WTC11 (cell line): Measurements from ENCODE around the gene ZKSCAN1. TPM values are rescaled to one million over a fixed set of nuclear protein-coding genes. Genes with fewer than 3 reads are reported as not detected.

Experiments
- ATAC-seq: fragments of 200-7000 bp; cut with Tn5 transposase; 2 replicates; pipeline ENCODE4 v1.10.0; 2021; ENCODE audit warnings: mild to moderate bottlenecking, moderate library complexity
- CTCF ChIA-PET: fragments of 300-600 bp; sonication (Branson Sonifier 250); formaldehyde crosslinking; loops from one replicate; lab custom pipeline; 2021; ENCODE audit warnings: antibody characterized with exemption; lab: Charles Lee
- POLR2A ChIA-PET: fragments of 350-600 bp; sonication (Branson Sonifier 250); formaldehyde crosslinking; loops from one replicate; lab custom pipeline; 2021; ENCODE audit warnings: antibody characterized with exemption; lab: Charles Lee
- DNase-seq: peaks from one replicate; pipeline ENCODE4 v3.0.0; 2021; ENCODE audit warnings: low spot score
- H3K27ac Mint-ChIP-seq: 2 replicates; pipeline ENCODE4 v1.8.0; 2021; ENCODE audit warnings: mixed read lengths
- H3K27me3 Mint-ChIP-seq: 2 replicates; pipeline ENCODE4 v1.8.0; 2021; ENCODE audit warnings: low read depth, mild to moderate bottlenecking, moderate library complexity, mixed read lengths
- H3K36me3 Mint-ChIP-seq: 2 replicates; pipeline ENCODE4 v1.8.0; 2021; ENCODE audit warnings: mixed read lengths
- H3K4me1 Mint-ChIP-seq: 2 replicates; pipeline ENCODE4 v1.8.0; 2022; ENCODE audit warnings: mixed read lengths
- H3K4me3 Mint-ChIP-seq: 2 replicates; pipeline ENCODE4 v1.8.0; 2021; ENCODE audit warnings: mild to moderate bottlenecking, moderate library complexity, mixed read lengths
- H3K9me3 Mint-ChIP-seq: 2 replicates; pipeline ENCODE4 v1.8.0; 2021; ENCODE audit warnings: mixed read lengths
- EMX1 ChIP-seq: fragments of 250-450 bp; sonication (Bioruptor Pico); IDR thresholded peaks from 2 replicates; pipeline ENCODE4 v1.8.0; 2021; ENCODE audit warnings: mild to moderate bottlenecking
- ESRRA ChIP-seq: sonication (generic); formaldehyde crosslinking; IDR thresholded peaks from 2 replicates; pipeline ENCODE4 v1.8.1; 2022; ENCODE audit warnings: mild to moderate bottlenecking, missing genetic modification reagents, borderline replicate concordance
- ETV6 ChIP-seq: sonication (generic); formaldehyde crosslinking; IDR thresholded peaks from 2 replicates; pipeline ENCODE4 v1.8.1; 2022; ENCODE audit warnings: mild to moderate bottlenecking, missing genetic modification reagents
- GRHL2 ChIP-seq: fragments of 250-450 bp; sonication (Bioruptor Pico); IDR thresholded peaks from 2 replicates; pipeline ENCODE4 v1.8.0; 2022; ENCODE audit warnings: mild to moderate bottlenecking, moderate library complexity; ENCODE audit not compliant: insufficient replicate concordance, severe bottlenecking
- GTF2I ChIP-seq: fragments of 250-450 bp; sonication (Bioruptor Pico); conservative IDR thresholded peaks from 2 replicates; pipeline ENCODE4 v1.4.0; 2021; ENCODE audit warnings: mild to moderate bottlenecking
- HMGA2 ChIP-seq: fragments of 250-450 bp; sonication (Bioruptor Pico); IDR thresholded peaks from 2 replicates; pipeline ENCODE4 v1.4.0; 2021; ENCODE audit warnings: mild to moderate bottlenecking, moderate library complexity
- IRF2 ChIP-seq: sonication (generic); formaldehyde crosslinking; IDR thresholded peaks from 2 replicates; pipeline ENCODE4 v1.8.0; 2022; ENCODE audit warnings: low read depth, missing genetic modification reagents, borderline replicate concordance
- JAZF1 ChIP-seq: fragments of 250-450 bp; sonication (Bioruptor Pico); IDR thresholded peaks from 2 replicates; pipeline ENCODE4 v1.9.0; 2021; ENCODE audit warnings: moderate library complexity, mild to moderate bottlenecking, inconsistent platforms
- MYBL2 ChIP-seq: sonication (generic); formaldehyde crosslinking; IDR thresholded peaks from 2 replicates; pipeline ENCODE4 v1.8.1; 2023; ENCODE audit warnings: mild to moderate bottlenecking, moderate library complexity, missing genetic modification reagents
- NFYB ChIP-seq: sonication (generic); formaldehyde crosslinking; conservative IDR thresholded peaks from 2 replicates; pipeline ENCODE4 v1.8.0; 2022; ENCODE audit warnings: low read depth, missing genetic modification reagents
- NR2C2 ChIP-seq: sonication (generic); formaldehyde crosslinking; IDR thresholded peaks from 2 replicates; pipeline ENCODE4 v1.8.0; 2022; ENCODE audit warnings: mild to moderate bottlenecking, missing genetic modification reagents
- RELA ChIP-seq: sonication (generic); formaldehyde crosslinking; IDR thresholded peaks from 2 replicates; pipeline ENCODE4 v1.8.1; 2022; ENCODE audit warnings: missing genetic modification reagents, mild to moderate bottlenecking, borderline replicate concordance
- ZBTB21 ChIP-seq: sonication (generic); formaldehyde crosslinking; IDR thresholded peaks from 2 replicates; pipeline ENCODE4 v1.8.1; 2023; ENCODE audit warnings: mild to moderate bottlenecking, missing genetic modification reagents, borderline replicate concordance
- ZNF121 ChIP-seq: sonication (generic); formaldehyde crosslinking; IDR thresholded peaks from 2 replicates; pipeline ENCODE4 v1.8.0; 2023; ENCODE audit warnings: missing genetic modification reagents
- ZNF423 ChIP-seq: fragments of 250-450 bp; sonication (Bioruptor Pico); IDR thresholded peaks from 2 replicates; pipeline ENCODE4 v2.1.2; 2022; ENCODE audit warnings: mild to moderate bottlenecking, moderate library complexity
- total RNA-seq: library from RNA; stranded (reverse); gene quantifications from 3 replicates; pipeline ENCODE4 v1.2.3, GENCODE V29; 2021
- TF ChIP-seq, protein P1 (sequence below): sonication (generic); formaldehyde crosslinking; IDR thresholded peaks from 2 replicates; pipeline ENCODE4 v1.8.0; 2022; ENCODE audit warnings: mild to moderate bottlenecking, missing genetic modification reagents
- TF ChIP-seq, protein P2 (sequence below): fragments of 250-450 bp; sonication (Bioruptor Pico); IDR thresholded peaks from 2 replicates; pipeline ENCODE4 v1.8.0; 2021; ENCODE audit warnings: mild to moderate bottlenecking
- TF ChIP-seq, protein P3 (sequence below): sonication (generic); formaldehyde crosslinking; IDR thresholded peaks from 2 replicates; pipeline ENCODE4 v1.8.0; 2022; ENCODE audit warnings: mild to moderate bottlenecking, missing genetic modification reagents
- TF ChIP-seq, protein P4 (sequence below): sonication (generic); formaldehyde crosslinking; IDR thresholded peaks from 2 replicates; pipeline ENCODE4 v1.8.0; 2022; ENCODE audit warnings: mild to moderate bottlenecking, missing genetic modification reagents
- TF ChIP-seq, protein P5 (sequence below): sonication (generic); formaldehyde crosslinking; IDR thresholded peaks from 2 replicates; pipeline ENCODE4 v1.8.1; 2022; ENCODE audit warnings: low read depth, missing genetic modification reagents, borderline replicate concordance
- TF ChIP-seq, protein P6 (sequence below): sonication (generic); formaldehyde crosslinking; IDR thresholded peaks from 2 replicates; pipeline ENCODE4 v1.8.1; 2023; ENCODE audit warnings: mild to moderate bottlenecking, missing genetic modification reagents, borderline replicate concordance

Gene ZKSCAN1
- total RNA-seq, 1 experiment from 2014 or later: 46.6 TPM

DNA sequence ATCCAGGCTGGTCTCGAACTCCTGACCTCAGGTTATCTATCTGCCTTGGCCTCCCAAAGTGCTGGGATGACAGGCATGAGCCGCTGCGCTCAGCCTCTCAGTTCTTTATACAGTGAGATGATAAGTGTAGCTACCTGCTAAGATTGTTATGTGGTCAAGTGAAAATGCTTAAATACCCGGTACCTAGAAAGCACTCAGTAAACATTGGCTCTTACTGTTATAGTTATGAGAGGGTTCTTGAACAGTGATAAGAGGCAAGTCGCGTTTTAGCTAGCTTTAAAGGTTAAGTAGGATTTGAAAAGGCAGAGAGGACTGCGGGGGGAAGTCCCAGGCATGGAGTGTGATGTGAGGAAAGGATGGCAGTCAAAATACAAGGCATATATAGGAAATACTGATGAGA, 4.5 kb downstream of the ZKSCAN1 start (continued):
- TF ChIP-seq GRHL2 (CRISPR knock-in tag) (no peak), IRF2 (no peak), NFYB (CRISPR knock-in tag) (no peak), NR2C2 (CRISPR knock-in tag) (no peak), ZNF423 (CRISPR knock-in tag) (no peak), MYBL2 (CRISPR knock-in tag) (no peak), RELA (no peak), HMGA2 (CRISPR knock-in tag) (no peak), JAZF1 (no peak)
- TF ChIP-seq, protein P1, sequence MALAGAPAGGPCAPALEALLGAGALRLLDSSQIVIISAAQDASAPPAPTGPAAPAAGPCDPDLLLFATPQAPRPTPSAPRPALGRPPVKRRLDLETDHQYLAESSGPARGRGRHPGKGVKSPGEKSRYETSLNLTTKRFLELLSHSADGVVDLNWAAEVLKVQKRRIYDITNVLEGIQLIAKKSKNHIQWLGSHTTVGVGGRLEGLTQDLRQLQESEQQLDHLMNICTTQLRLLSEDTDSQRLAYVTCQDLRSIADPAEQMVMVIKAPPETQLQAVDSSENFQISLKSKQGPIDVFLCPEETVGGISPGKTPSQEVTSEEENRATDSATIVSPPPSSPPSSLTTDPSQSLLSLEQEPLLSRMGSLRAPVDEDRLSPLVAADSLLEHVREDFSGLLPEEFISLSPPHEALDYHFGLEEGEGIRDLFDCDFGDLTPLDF (CRISPR knock-in tag): no peak
- TF ChIP-seq, protein P2, sequence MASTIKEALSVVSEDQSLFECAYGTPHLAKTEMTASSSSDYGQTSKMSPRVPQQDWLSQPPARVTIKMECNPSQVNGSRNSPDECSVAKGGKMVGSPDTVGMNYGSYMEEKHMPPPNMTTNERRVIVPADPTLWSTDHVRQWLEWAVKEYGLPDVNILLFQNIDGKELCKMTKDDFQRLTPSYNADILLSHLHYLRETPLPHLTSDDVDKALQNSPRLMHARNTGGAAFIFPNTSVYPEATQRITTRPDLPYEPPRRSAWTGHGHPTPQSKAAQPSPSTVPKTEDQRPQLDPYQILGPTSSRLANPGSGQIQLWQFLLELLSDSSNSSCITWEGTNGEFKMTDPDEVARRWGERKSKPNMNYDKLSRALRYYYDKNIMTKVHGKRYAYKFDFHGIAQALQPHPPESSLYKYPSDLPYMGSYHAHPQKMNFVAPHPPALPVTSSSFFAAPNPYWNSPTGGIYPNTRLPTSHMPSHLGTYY (CRISPR knock-in tag): no peak
- TF ChIP-seq, protein P3, sequence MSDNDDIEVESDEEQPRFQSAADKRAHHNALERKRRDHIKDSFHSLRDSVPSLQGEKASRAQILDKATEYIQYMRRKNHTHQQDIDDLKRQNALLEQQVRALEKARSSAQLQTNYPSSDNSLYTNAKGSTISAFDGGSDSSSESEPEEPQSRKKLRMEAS: no peak

DNA sequence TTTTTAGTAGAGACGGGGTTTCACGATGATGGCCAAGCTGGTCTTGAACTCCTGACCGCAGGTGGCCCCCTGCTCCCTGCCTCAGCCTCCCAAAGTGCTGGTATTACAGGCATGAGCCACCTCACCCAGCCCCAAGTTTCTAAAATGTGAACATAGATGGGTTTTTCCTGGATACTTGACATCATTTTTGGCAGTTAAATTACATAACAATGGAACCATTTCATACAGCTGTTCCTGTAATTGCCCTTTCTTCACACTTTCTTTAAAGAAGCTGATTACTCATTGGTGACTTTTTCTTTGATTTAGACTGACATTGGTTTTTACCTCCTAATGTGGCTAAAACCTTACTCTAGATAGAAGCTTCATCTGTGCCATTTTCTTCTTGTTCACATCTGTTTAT, 5.9 kb downstream of the ZKSCAN1 start:
- Mint-ChIP-seq H3K4me3 (no peak overlapping the region), H3K27me3 (no peaks in the 10 kb centered on the region), H3K36me3 (peaks cover 42% of the 10 kb centered on the region), H3K9me3 (no peaks in the 10 kb centered on the region), H3K4me1 (peaks cover 16% of the 10 kb centered on the region), H3K27ac (no peak overlapping the region)
- ATAC-seq: no peak
- no peak for DNase-seq
- TF ChIP-seq, protein P4, sequence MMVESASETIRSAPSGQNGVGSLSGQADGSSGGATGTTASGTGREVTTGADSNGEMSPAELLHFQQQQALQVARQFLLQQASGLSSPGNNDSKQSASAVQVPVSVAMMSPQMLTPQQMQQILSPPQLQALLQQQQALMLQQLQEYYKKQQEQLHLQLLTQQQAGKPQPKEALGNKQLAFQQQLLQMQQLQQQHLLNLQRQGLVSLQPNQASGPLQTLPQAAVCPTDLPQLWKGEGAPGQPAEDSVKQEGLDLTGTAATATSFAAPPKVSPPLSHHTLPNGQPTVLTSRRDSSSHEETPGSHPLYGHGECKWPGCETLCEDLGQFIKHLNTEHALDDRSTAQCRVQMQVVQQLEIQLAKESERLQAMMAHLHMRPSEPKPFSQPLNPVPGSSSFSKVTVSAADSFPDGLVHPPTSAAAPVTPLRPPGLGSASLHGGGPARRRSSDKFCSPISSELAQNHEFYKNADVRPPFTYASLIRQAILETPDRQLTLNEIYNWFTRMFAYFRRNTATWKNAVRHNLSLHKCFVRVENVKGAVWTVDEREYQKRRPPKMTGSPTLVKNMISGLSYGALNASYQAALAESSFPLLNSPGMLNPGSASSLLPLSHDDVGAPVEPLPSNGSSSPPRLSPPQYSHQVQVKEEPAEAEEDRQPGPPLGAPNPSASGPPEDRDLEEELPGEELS (CRISPR knock-in tag): no peak
- TF ChIP-seq ESRRA (no peak), GTF2I (CRISPR knock-in tag) (no peak), JAZF1 (no peak), EMX1 (no peak), ZBTB21 (no peak), IRF2 (no peak), ETV6 (CRISPR knock-in tag) (no peak), ZNF121 (CRISPR knock-in tag) (no peak), ZNF423 (CRISPR knock-in tag) (no peak)
- TF ChIP-seq, protein P5, sequence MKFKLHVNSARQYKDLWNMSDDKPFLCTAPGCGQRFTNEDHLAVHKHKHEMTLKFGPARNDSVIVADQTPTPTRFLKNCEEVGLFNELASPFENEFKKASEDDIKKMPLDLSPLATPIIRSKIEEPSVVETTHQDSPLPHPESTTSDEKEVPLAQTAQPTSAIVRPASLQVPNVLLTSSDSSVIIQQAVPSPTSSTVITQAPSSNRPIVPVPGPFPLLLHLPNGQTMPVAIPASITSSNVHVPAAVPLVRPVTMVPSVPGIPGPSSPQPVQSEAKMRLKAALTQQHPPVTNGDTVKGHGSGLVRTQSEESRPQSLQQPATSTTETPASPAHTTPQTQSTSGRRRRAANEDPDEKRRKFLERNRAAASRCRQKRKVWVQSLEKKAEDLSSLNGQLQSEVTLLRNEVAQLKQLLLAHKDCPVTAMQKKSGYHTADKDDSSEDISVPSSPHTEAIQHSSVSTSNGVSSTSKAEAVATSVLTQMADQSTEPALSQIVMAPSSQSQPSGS: no peak
- TF ChIP-seq, protein P6, sequence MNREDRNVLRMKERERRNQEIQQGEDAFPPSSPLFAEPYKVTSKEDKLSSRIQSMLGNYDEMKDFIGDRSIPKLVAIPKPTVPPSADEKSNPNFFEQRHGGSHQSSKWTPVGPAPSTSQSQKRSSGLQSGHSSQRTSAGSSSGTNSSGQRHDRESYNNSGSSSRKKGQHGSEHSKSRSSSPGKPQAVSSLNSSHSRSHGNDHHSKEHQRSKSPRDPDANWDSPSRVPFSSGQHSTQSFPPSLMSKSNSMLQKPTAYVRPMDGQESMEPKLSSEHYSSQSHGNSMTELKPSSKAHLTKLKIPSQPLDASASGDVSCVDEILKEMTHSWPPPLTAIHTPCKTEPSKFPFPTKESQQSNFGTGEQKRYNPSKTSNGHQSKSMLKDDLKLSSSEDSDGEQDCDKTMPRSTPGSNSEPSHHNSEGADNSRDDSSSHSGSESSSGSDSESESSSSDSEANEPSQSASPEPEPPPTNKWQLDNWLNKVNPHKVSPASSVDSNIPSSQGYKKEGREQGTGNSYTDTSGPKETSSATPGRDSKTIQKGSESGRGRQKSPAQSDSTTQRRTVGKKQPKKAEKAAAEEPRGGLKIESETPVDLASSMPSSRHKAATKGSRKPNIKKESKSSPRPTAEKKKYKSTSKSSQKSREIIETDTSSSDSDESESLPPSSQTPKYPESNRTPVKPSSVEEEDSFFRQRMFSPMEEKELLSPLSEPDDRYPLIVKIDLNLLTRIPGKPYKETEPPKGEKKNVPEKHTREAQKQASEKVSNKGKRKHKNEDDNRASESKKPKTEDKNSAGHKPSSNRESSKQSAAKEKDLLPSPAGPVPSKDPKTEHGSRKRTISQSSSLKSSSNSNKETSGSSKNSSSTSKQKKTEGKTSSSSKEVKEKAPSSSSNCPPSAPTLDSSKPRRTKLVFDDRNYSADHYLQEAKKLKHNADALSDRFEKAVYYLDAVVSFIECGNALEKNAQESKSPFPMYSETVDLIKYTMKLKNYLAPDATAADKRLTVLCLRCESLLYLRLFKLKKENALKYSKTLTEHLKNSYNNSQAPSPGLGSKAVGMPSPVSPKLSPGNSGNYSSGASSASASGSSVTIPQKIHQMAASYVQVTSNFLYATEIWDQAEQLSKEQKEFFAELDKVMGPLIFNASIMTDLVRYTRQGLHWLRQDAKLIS (CRISPR knock-in tag): no peak
- POLR2A ChIA-PET: interaction anchor here (0.7 to 1.0 kb wide), 2 partner anchors 14 to 24 kb away, joined by 3 to 4 read pairs; no protein-coding TSS in a partner anchor
- CTCF ChIA-PET: interaction anchor here (0.5 to 2.3 kb wide), 4 partner anchors 22 to 61 kb away, joined by 3 to 8 read pairs (median 6); no protein-coding TSS in a partner anchor
